ENCODE data around the gene INSL3. TPM values are rescaled to one million over a fixed set of nuclear protein-coding genes. Genes with fewer than 3 reads are reported as not detected.

INSL3 gene
- total RNA-seq, 6 experiments from 2014 or later: not detected

- intact Hi-C loops (cut with DNase I): no loop called here
- no peak overlapping the region for H3K4me3 ChIP-seq
- H3K9me3 ChIP-seq: no peaks in the 10 kb centered on the region
- H3K27ac ChIP-seq: no peak overlapping the region
- H3K27me3 ChIP-seq: peaks cover 0 to 8% of the 10 kb centered on the region in 2 donors
- H3K36me3 ChIP-seq: no peaks in the 10 kb centered on the region
- no peak for TF ChIP-seq POLR2A (IDR thresholded peaks at IDR 0.05)
- TF ChIP-seq CTCF (IDR thresholded peaks at IDR 0.05): no peak
- no peak for DNase-seq
- WGBS (ENCODE audit: insufficient coverage, low coverage, low lambda C conversion rate, missing lambda C conversion rate): 32% methylated on average over 5 of the region's 9 CpGs
- H3K4me1 ChIP-seq: peaks cover 0 to 10% (median 0%) of the 10 kb centered on the region in 4 donors
- ATAC-seq: no peak
Measured at GRCh38 chr19:17794412-17794730, 26.9 kb downstream of the INSL3 start.

- WGBS (ENCODE audit: insufficient coverage, low coverage, low lambda C conversion rate, missing lambda C conversion rate): 36% methylated on average over 4 of the region's 6 CpGs
- peaks cover 0 to 3% of the 10 kb centered on the region in 2 donors for H3K27me3 ChIP-seq
- no peaks in the 10 kb centered on the region for H3K4me1 ChIP-seq
- intact Hi-C loops (cut with DNase I): no loop called here
- DNase-seq (no peak), ATAC-seq (no peak)
- H3K9me3 ChIP-seq: no peaks in the 10 kb centered on the region
- TF ChIP-seq CTCF (IDR thresholded peaks at IDR 0.05) (no peak), POLR2A (IDR thresholded peaks at IDR 0.05) (no peak)
- H3K4me3 ChIP-seq: no peak overlapping the region
- no peak overlapping the region for H3K27ac ChIP-seq
- no peaks in the 10 kb centered on the region for H3K36me3 ChIP-seq
Measured at GRCh38 chr19:17790059-17790780, 31.1 kb downstream of the INSL3 start.

- H3K4me3 ChIP-seq: no peak overlapping the region
Measured at GRCh38 chr19:17788632-17789031, 32.7 kb downstream of the INSL3 start.

GRCh38 chr19:17787274-17787913 is 33.9 kb downstream of the INSL3 start:
- H3K9me3 ChIP-seq: no peaks in the 10 kb centered on the region
- ATAC-seq (no peak), DNase-seq (no peak)
- H3K27ac ChIP-seq: no peak overlapping the region
- intact Hi-C loops (cut with DNase I): loop anchor here in 1 of 2 donors (10.0 kb wide), 2 partner anchors 67 to 83 kb away; partner anchors contain the start of gene RPL18A
- H3K4me1 ChIP-seq: no peaks in the 10 kb centered on the region
- WGBS (ENCODE audit: insufficient coverage, low coverage, low lambda C conversion rate, missing lambda C conversion rate): no CpG with 5 or more reads among the region's 14 CpGs
- H3K36me3 ChIP-seq: no peaks in the 10 kb centered on the region
- H3K4me3 ChIP-seq: no peak overlapping the region
- no peaks in the 10 kb centered on the region for H3K27me3 ChIP-seq
- TF ChIP-seq CTCF (IDR thresholded peaks at IDR 0.05): no peak
- no peak for TF ChIP-seq POLR2A (IDR thresholded peaks at IDR 0.05)

More at GRCh38 chr19:17788632-17789031, 32.7 kb downstream of the INSL3 start:
- no peaks in the 10 kb centered on the region for H3K9me3 ChIP-seq
- intact Hi-C loops (cut with DNase I): loop anchor here in 1 of 2 donors (10.0 kb wide), 2 partner anchors 66 to 84 kb away; partner anchors contain the start of gene RPL18A
- H3K36me3 ChIP-seq: no peaks in the 10 kb centered on the region
- no peaks in the 10 kb centered on the region for H3K4me1 ChIP-seq
- DNase-seq (no peak), ATAC-seq (no peak)
- WGBS (ENCODE audit: insufficient coverage, low coverage, low lambda C conversion rate, missing lambda C conversion rate): 83% methylated on average over 1 of the region's 2 CpGs
- H3K27ac ChIP-seq: no peak overlapping the region
- H3K27me3 ChIP-seq: no peaks in the 10 kb centered on the region
- TF ChIP-seq CTCF (IDR thresholded peaks at IDR 0.05): no peak
- no peak for TF ChIP-seq POLR2A (IDR thresholded peaks at IDR 0.05)
